K562 (cell line): ENCODE measurements around the gene DEDD2. TPM values are rescaled to one million over a fixed set of nuclear protein-coding genes. Genes with fewer than 3 reads are reported as not detected.
A peak's percentile ranks its signal among the peaks of the same experiment; 100 is the strongest.

Source experiments
- AFF4 ChIP-seq: sonication (generic); formaldehyde crosslinking; IDR thresholded peaks from 2 replicates; pipeline ENCODE4 v1.8.0; 2023; ENCODE audit warnings: mild to moderate bottlenecking, missing genetic modification reagents
- ATF4 ChIP-seq: fragments of 450-650 bp; formaldehyde crosslinking; IDR thresholded peaks from 2 replicates; pipeline ENCODE4 v1.4.0; 2022; ENCODE audit warnings: mild to moderate bottlenecking, moderate library complexity
- CBFA2T3 ChIP-seq: fragments of 450-650 bp; IDR thresholded peaks from 2 replicates; pipeline ENCODE4 v1.6.1; 2017
- CEBPB ChIP-seq: fragments of 450-650 bp; IDR thresholded peaks from 2 replicates; pipeline ENCODE4 v1.6.1; 2016; ENCODE audit warnings: missing genetic modification characterization, missing compliant biosample characterization
- CREM ChIP-seq: IDR thresholded peaks from 2 replicates; pipeline ENCODE4 v1.6.1; 2014; ENCODE audit warnings: antibody characterized with exemption, low read depth
- E2F3 ChIP-seq: fragments of 250-450 bp; sonication (Bioruptor Pico); IDR thresholded peaks from 2 replicates; pipeline ENCODE4 v1.4.0; 2020; ENCODE audit warnings: mild to moderate bottlenecking
- ETV1 ChIP-seq: fragments of 450-650 bp; conservative IDR thresholded peaks from 2 replicates; pipeline ENCODE4 v1.6.1; 2016; ENCODE audit warnings: missing genetic modification characterization, control low read depth, low read depth, missing compliant biosample characterization
- HNRNPH1 ChIP-seq: fragments of 200-400 bp; formaldehyde crosslinking; optimal IDR thresholded peaks from 2 replicates; pipeline ENCODE3; 2017; ENCODE audit warnings: low read depth, mild to moderate bottlenecking, low read length, moderate library complexity
- MAFG ChIP-seq: fragments of 450-650 bp; conservative IDR thresholded peaks from 2 replicates; pipeline ENCODE4 v1.6.1; 2016; ENCODE audit warnings: missing genetic modification characterization, missing compliant biosample characterization
- MAZ ChIP-seq, 2 experiments: fragments of 450-650 bp in 1 of 2; sonication (generic) in 1 of 2; formaldehyde crosslinking; IDR thresholded peaks in 1 of 2; conservative IDR thresholded peaks in 1 of 2; 2 replicates each; pipeline versions ENCODE4 v1.4.0 to v1.5.0; 2020; ENCODE audit warnings: mild to moderate bottlenecking in 1 of 2, missing genetic modification reagents in 1 of 2
- NR2C1 ChIP-seq, 2 experiments: fragments of 450-650 bp; IDR thresholded peaks; 2 replicates each; pipeline ENCODE4 v1.6.1; 2017; ENCODE audit warnings: mild to moderate bottlenecking in 2 of 2, antibody characterized with exemption in 1 of 2, inconsistent platforms in 1 of 2, missing compliant biosample characterization in 1 of 2, missing genetic modification characterization in 1 of 2
- POU5F1 ChIP-seq: fragments of 150-350 bp; IDR thresholded peaks from 2 replicates; pipeline ENCODE4 v1.6.1; 2014; ENCODE audit warnings: borderline replicate concordance, low read length, low read depth, mild to moderate bottlenecking; ENCODE audit not compliant: partially characterized antibody
- RAD51 ChIP-seq: fragments of 450-650 bp; IDR thresholded peaks from 2 replicates; pipeline ENCODE4 v1.7.1; 2016; ENCODE audit warnings: low read depth, mild to moderate bottlenecking, borderline replicate concordance
- RBM34 ChIP-seq: fragments of 200-400 bp; formaldehyde crosslinking; IDR thresholded peaks from 2 replicates; pipeline ENCODE4 v1.6.1; 2018; ENCODE audit warnings: low read length, borderline replicate concordance; ENCODE audit not compliant: insufficient read depth
- RNF2 ChIP-seq: sonication (generic); IDR thresholded peaks from 2 replicates; pipeline ENCODE4 v1.6.1; 2016
- SOX6 ChIP-seq: fragments of 450-650 bp; IDR thresholded peaks from 2 replicates; pipeline ENCODE4 v1.6.1; 2014; ENCODE audit warnings: mild to moderate bottlenecking
- THRA ChIP-seq: fragments of 450-650 bp; IDR thresholded peaks from 2 replicates; pipeline ENCODE4 v1.6.1; 2017; ENCODE audit warnings: mild to moderate bottlenecking, moderate library complexity
- TRIM24 ChIP-seq, 2 experiments: fragments of 450-650 bp; IDR thresholded peaks; 2 replicates each; pipeline ENCODE4 v1.6.1; 2016
- USF1 ChIP-seq: sonication (generic); formaldehyde crosslinking; IDR thresholded peaks from 2 replicates; pipeline ENCODE4 v1.9.0; 2022; ENCODE audit warnings: mild to moderate bottlenecking, missing genetic modification reagents
- ZEB2 ChIP-seq: fragments of 450-650 bp; IDR thresholded peaks from 2 replicates; pipeline ENCODE4 v1.6.1; 2016
- ZNF436 ChIP-seq: fragments of 250-450, 450-650 bp; sonication (Bioruptor Pico); formaldehyde crosslinking; IDR thresholded peaks from 2 replicates; pipeline ENCODE4 v1.7.0; 2020; ENCODE audit warnings: mild to moderate bottlenecking
- ZNF707 ChIP-seq: fragments of 250-450 bp; sonication (Bioruptor Pico); conservative IDR thresholded peaks from 2 replicates; pipeline ENCODE4 v1.8.0; 2022; ENCODE audit warnings: inconsistent platforms, mild to moderate bottlenecking, moderate library complexity
- ZNF717 ChIP-seq: fragments of 250-450 bp; sonication (Bioruptor Pico); IDR thresholded peaks from 2 replicates; pipeline ENCODE4 v1.5.0; 2021
- ZZZ3 ChIP-seq: fragments of 450-650 bp; IDR thresholded peaks from 2 replicates; pipeline ENCODE4 v1.6.1; 2016; ENCODE audit warnings: antibody characterized with exemption, mild to moderate bottlenecking, moderate library complexity
- polyA plus RNA-seq, 8 experiments: library from polyadenylated mRNA; depleted of rRNA in 4 of 8; stranded (reverse) in 5 of 8; unstranded in 3 of 8; fragments of >200 nt; fragmentation: Nextera tagmentation in 2 of 8; fragmentation: Illumina TruSeq in 1 of 8; extraction: Ambion mirVana in 2 of 8; extraction: Trizol in 1 of 8; gene quantifications; 2 replicates each; pipeline versions ENCODE4 v1.2.1 to v1.2.3, GENCODE V29; 2011 to 2014; ENCODE audit warnings: inconsistent platforms in 1 of 8, missing spikeins in 1 of 8
- total RNA-seq, 7 experiments: library from RNA; depleted of rRNA in 6 of 7; stranded (reverse); fragments of >200 nt in 6 of 7; fragmentation: Illumina TruSeq in 2 of 7; extraction: Trizol in 2 of 7; gene quantifications; 2 replicates each; pipeline versions ENCODE4 v1.2.1 to v1.2.3, GENCODE V29; 2011 to 2021; ENCODE audit warnings: low replicate concordance in 1 of 7

Gene DEDD2
- total and polyA plus RNA-seq, 9 of the 15 experiments (the other 6 are each of a cell fraction or from before 2014, with no cell fraction given) = 4.3 to 43.0 (median 29.2) TPM

GRCh38 chr19:42199440-42200115, 17.9 kb downstream of the DEDD2 start (continued):
- no peak for TF ChIP-seq NR2C1 (IDR thresholded peaks at IDR 0.05)
- TF ChIP-seq NR2C1 (tag; IDR thresholded peaks at IDR 0.05) = no peak
- peak; percentile 31 to 39; a peak in 2 of 4 replicates for TF ChIP-seq TRIM24 (IDR thresholded peaks at IDR 0.05)
- no peak for TF ChIP-seq RNF2
- TF ChIP-seq MAZ (CRISPR knock-in tag; conservative IDR thresholded peaks at IDR 0.05 in 1 of 2, IDR thresholded peaks at IDR 0.05 in 1 of 2) = peak; percentile 62 to 78; a peak in 3 of 4 replicates
- TF ChIP-seq ZNF717 = no peak
- peak; percentile 39; the same call in 1 of the 2 replicates for TF ChIP-seq CREM
- peak; percentile 42; the same call in 1 of the 2 replicates for TF ChIP-seq SOX6
- TF ChIP-seq MAFG (tag) = no peak
- peak; percentile 90 for TF ChIP-seq ETV1 (tag)
- TF ChIP-seq RAD51 = no peak
- TF ChIP-seq RBM34 = no peak
- TF ChIP-seq THRA = no peak
- no peak for TF ChIP-seq ATF4
- no peak for TF ChIP-seq E2F3 (CRISPR knock-in tag)
- 0 out of 2 replicates have a peak, but pooled peaks have one; percentile 33 for TF ChIP-seq ZZZ3
- TF ChIP-seq POU5F1 = no peak
- TF ChIP-seq HNRNPH1 = no peak
- TF ChIP-seq CBFA2T3 = no peak
- 0 out of 2 replicates have a peak, but pooled peaks have one; percentile 60 for TF ChIP-seq ZEB2
- TF ChIP-seq USF1 (CRISPR knock-in tag) = no peak; the same call in 1 of the 2 replicates
- TF ChIP-seq AFF4 (CRISPR knock-in tag) = no peak
- TF ChIP-seq ZNF707 (CRISPR knock-in tag) = no peak
- no peak for TF ChIP-seq CEBPB (tag)
- no peak for TF ChIP-seq ZNF436 (CRISPR knock-in tag)
